ENCODE measurements around the gene MAN1B1.
"Not testable (repeated sequence)": the region's sequence is repeated elsewhere in the genome, so short reads cannot be mapped to it uniquely, and the experiment has no call there.

MAN1B1 gene

GRCh38 chr9:137110911-137111787 is 24.4 kb downstream of the MAN1B1 start:
- no peak for DNase-seq (ENCODE audit: low spot score)

GRCh38 chr9:137111788-137112563 is 25.2 kb downstream of the MAN1B1 start:
- DNase-seq (ENCODE audit: low spot score) = no peak

- DNase-seq (ENCODE audit: low spot score) = no peak
Observed at GRCh38 chr9:137112564-137113384, 26.0 kb downstream of the MAN1B1 start.

GRCh38 chr9:137113385-137114159 is 26.8 kb downstream of the MAN1B1 start:
- no peak for DNase-seq (ENCODE audit: low spot score)

GRCh38 chr9:137114220-137114612 is 27.4 kb downstream of the MAN1B1 start:
- no peak for DNase-seq (ENCODE audit: low spot score)

- no peak for DNase-seq (ENCODE audit: low spot score)
Observed at GRCh38 chr9:137114613-137115393, 28.0 kb downstream of the MAN1B1 start, which contains the start of gene DPP7. DPP7 (minus strand) TSS chr9:137114733; CDS start chr9:137114713, 20 bp downstream.

GRCh38 chr9:137115394-137116026 is 28.7 kb downstream of the MAN1B1 start:
- no peak for DNase-seq (ENCODE audit: low spot score)

GRCh38 chr9:137116027-137116507 is 29.3 kb downstream of the MAN1B1 start:
- no peak for DNase-seq (ENCODE audit: low spot score)

- DNase-seq (ENCODE audit: low spot score) = no peak
Observed at GRCh38 chr9:137116728-137117127, 29.9 kb downstream of the MAN1B1 start.

GRCh38 chr9:137117269-137117731 is 30.5 kb downstream of the MAN1B1 start:
- no peak for DNase-seq (ENCODE audit: low spot score)

- not testable (repeated sequence) for DNase-seq (ENCODE audit: low spot score)
Observed at GRCh38 chr9:137118092-137118603, 31.4 kb downstream of the MAN1B1 start.

- DNase-seq (ENCODE audit: low spot score) = not testable (repeated sequence)
Observed at GRCh38 chr9:137121927-137122795, 35.4 kb downstream of the MAN1B1 start.

- DNase-seq (ENCODE audit: low spot score) = not testable (repeated sequence)
Observed at GRCh38 chr9:137122796-137123467, 36.1 kb downstream of the MAN1B1 start.

- DNase-seq (ENCODE audit: low spot score) = no peak
Observed at GRCh38 chr9:137123468-137123837, 36.7 kb downstream of the MAN1B1 start.

- not testable (repeated sequence) for DNase-seq (ENCODE audit: low spot score)
Observed at GRCh38 chr9:137123952-137124462, 37.2 kb downstream of the MAN1B1 start.

GRCh38 chr9:137126786-137127185 is 40.0 kb downstream of the MAN1B1 start:
- DNase-seq (ENCODE audit: low spot score) = no peak

GRCh38 chr9:137127301-137128157 is 40.7 kb downstream of the MAN1B1 start:
- DNase-seq (ENCODE audit: low spot score) = no peak

All from left forelimb (tissue), 1 donor.